ENCODE results near the gene KIF26B.

Gene KIF26B

GRCh38 chr1:245181158-245181517 lies 26.4 kb downstream of the KIF26B start:
- no peaks in the 10 kb centered on the region for H3F3A ChIP-seq (ENCODE audit: low read depth)
- H3K9me2 ChIP-seq (replicated peaks; ENCODE audit: low read depth, low read length): no peaks in the 10 kb centered on the region
- no peak for TF ChIP-seq CTCF (conservative IDR thresholded peaks at IDR 0.05; ENCODE audit: low read length)
- no peak for TF ChIP-seq EZH2phosphoT487 (IDR thresholded peaks at IDR 0.05; ENCODE audit: borderline replicate concordance)
- H3K79me2 ChIP-seq (ENCODE audit: insufficient read depth, low read length): no peaks in the 10 kb centered on the region
- no peaks in the 10 kb centered on the region for H3K36me3 ChIP-seq (ENCODE audit: insufficient read depth, low read length)
- H3K9me3 ChIP-seq (ENCODE audit: insufficient read depth, low read depth, low read length): no peaks in the 10 kb centered on the region
- H3K4me1 ChIP-seq (ENCODE audit: insufficient read depth, low read length, poor library complexity, severe bottlenecking): peaks cover 40% of the 10 kb centered on the region
- peak overlapping the region; percentile 7; the same call in 1 of the 2 replicates for H2AFZ ChIP-seq (ENCODE audit: low read length)
- no peaks in the 10 kb centered on the region for H3K27me3 ChIP-seq (ENCODE audit: insufficient read depth, low read length, poor library complexity, severe bottlenecking)
- peak overlapping the region; percentile 49 for H3K4me3 ChIP-seq (ENCODE audit: low read length, poor library complexity, severe bottlenecking)
- H4K20me1 ChIP-seq (ENCODE audit: insufficient read depth, low read length, poor library complexity, severe bottlenecking): no peaks in the 10 kb centered on the region
- H3K9ac ChIP-seq (ENCODE audit: low read depth, low read length, poor library complexity, severe bottlenecking): peak overlapping the region; percentile 17
- peak overlapping the region; percentile 81 for H3K4me2 ChIP-seq (ENCODE audit: low read depth, low read length, poor library complexity, severe bottlenecking)

GRCh38 chr1:245182028-245182427 lies 27.2 kb downstream of the KIF26B start:
- Histone ChIP-seq H3K4me2 (ENCODE audit: low read depth, low read length, poor library complexity, severe bottlenecking) (no peak overlapping the region), H2AFZ (ENCODE audit: low read length) (no peak overlapping the region), H3K79me2 (ENCODE audit: insufficient read depth, low read length) (no peaks in the 10 kb centered on the region), H3K9me2 (replicated peaks; ENCODE audit: low read depth, low read length) (no peaks in the 10 kb centered on the region), H4K20me1 (ENCODE audit: insufficient read depth, low read length, poor library complexity, severe bottlenecking) (no peaks in the 10 kb centered on the region), H3K9ac (ENCODE audit: low read depth, low read length, poor library complexity, severe bottlenecking) (no peak overlapping the region), H3K4me3 (ENCODE audit: low read length, poor library complexity, severe bottlenecking) (no peak overlapping the region), H3K36me3 (ENCODE audit: insufficient read depth, low read length) (no peaks in the 10 kb centered on the region), H3K27me3 (ENCODE audit: insufficient read depth, low read length, poor library complexity, severe bottlenecking) (no peaks in the 10 kb centered on the region), H3K9me3 (ENCODE audit: insufficient read depth, low read depth, low read length) (no peaks in the 10 kb centered on the region), H3K4me1 (ENCODE audit: insufficient read depth, low read length, poor library complexity, severe bottlenecking) (peaks cover 40% of the 10 kb centered on the region), H3F3A (ENCODE audit: low read depth) (no peaks in the 10 kb centered on the region)
- TF ChIP-seq CTCF (conservative IDR thresholded peaks at IDR 0.05; ENCODE audit: low read length) (no peak), EZH2phosphoT487 (IDR thresholded peaks at IDR 0.05; ENCODE audit: borderline replicate concordance) (no peak)

- Histone ChIP-seq H3F3A (ENCODE audit: low read depth) (no peaks in the 10 kb centered on the region), H3K4me2 (ENCODE audit: low read depth, low read length, poor library complexity, severe bottlenecking) (no peak overlapping the region), H3K79me2 (ENCODE audit: insufficient read depth, low read length) (no peaks in the 10 kb centered on the region), H3K36me3 (ENCODE audit: insufficient read depth, low read length) (no peaks in the 10 kb centered on the region), H3K27me3 (ENCODE audit: insufficient read depth, low read length, poor library complexity, severe bottlenecking) (no peaks in the 10 kb centered on the region), H3K9ac (ENCODE audit: low read depth, low read length, poor library complexity, severe bottlenecking) (no peak overlapping the region), H3K9me3 (ENCODE audit: insufficient read depth, low read depth, low read length) (no peaks in the 10 kb centered on the region), H4K20me1 (ENCODE audit: insufficient read depth, low read length, poor library complexity, severe bottlenecking) (no peaks in the 10 kb centered on the region), H3K4me3 (ENCODE audit: low read length, poor library complexity, severe bottlenecking) (no peak overlapping the region), H3K9me2 (replicated peaks; ENCODE audit: low read depth, low read length) (no peaks in the 10 kb centered on the region), H2AFZ (ENCODE audit: low read length) (no peak overlapping the region), H3K4me1 (ENCODE audit: insufficient read depth, low read length, poor library complexity, severe bottlenecking) (peaks cover 29% of the 10 kb centered on the region)
- TF ChIP-seq CTCF (conservative IDR thresholded peaks at IDR 0.05; ENCODE audit: low read length) (no peak), EZH2phosphoT487 (IDR thresholded peaks at IDR 0.05; ENCODE audit: borderline replicate concordance) (no peak)
Measured at GRCh38 chr1:245183429-245183828, 28.6 kb downstream of the KIF26B start.

Measured in Loucy (cell line).